WTC11 (cell line): ENCODE measurements around the gene MOB3B. TPM values are rescaled to one million over a fixed set of nuclear protein-coding genes. Genes with fewer than 3 reads are reported as not detected.

Experiments
- ATAC-seq: fragments of 200-7000 bp; cut with Tn5 transposase; 2 replicates; pipeline ENCODE4 v1.10.0; 2021; ENCODE audit warnings: mild to moderate bottlenecking, moderate library complexity
- CTCF ChIA-PET: fragments of 300-600 bp; sonication (Branson Sonifier 250); formaldehyde crosslinking; loops from one replicate; lab custom pipeline; 2021; ENCODE audit warnings: antibody characterized with exemption; lab: Charles Lee
- POLR2A ChIA-PET: fragments of 350-600 bp; sonication (Branson Sonifier 250); formaldehyde crosslinking; loops from one replicate; lab custom pipeline; 2021; ENCODE audit warnings: antibody characterized with exemption; lab: Charles Lee
- DNase-seq: peaks from one replicate; pipeline ENCODE4 v3.0.0; 2021; ENCODE audit warnings: low spot score
- H3K27ac Mint-ChIP-seq: 2 replicates; pipeline ENCODE4 v1.8.0; 2021; ENCODE audit warnings: mixed read lengths
- H3K27me3 Mint-ChIP-seq: 2 replicates; pipeline ENCODE4 v1.8.0; 2021; ENCODE audit warnings: low read depth, mild to moderate bottlenecking, moderate library complexity, mixed read lengths
- H3K36me3 Mint-ChIP-seq: 2 replicates; pipeline ENCODE4 v1.8.0; 2021; ENCODE audit warnings: mixed read lengths
- H3K4me1 Mint-ChIP-seq: 2 replicates; pipeline ENCODE4 v1.8.0; 2022; ENCODE audit warnings: mixed read lengths
- H3K4me3 Mint-ChIP-seq: 2 replicates; pipeline ENCODE4 v1.8.0; 2021; ENCODE audit warnings: mild to moderate bottlenecking, moderate library complexity, mixed read lengths
- H3K9me3 Mint-ChIP-seq: 2 replicates; pipeline ENCODE4 v1.8.0; 2021; ENCODE audit warnings: mixed read lengths
- ATF1 ChIP-seq: sonication (generic); formaldehyde crosslinking; IDR thresholded peaks from 2 replicates; pipeline ENCODE4 v1.8.1; 2023; ENCODE audit warnings: mild to moderate bottlenecking, moderate library complexity, missing genetic modification reagents
- CBFB ChIP-seq: sonication (generic); formaldehyde crosslinking; IDR thresholded peaks from 2 replicates; pipeline ENCODE4 v1.8.1; 2022; ENCODE audit warnings: mild to moderate bottlenecking, low read depth, missing genetic modification reagents
- ELF4 ChIP-seq: sonication (generic); formaldehyde crosslinking; IDR thresholded peaks from 2 replicates; pipeline ENCODE4 v1.8.1; 2022; ENCODE audit warnings: low read depth, mild to moderate bottlenecking, moderate library complexity, missing genetic modification reagents
- FOXK1 ChIP-seq: sonication (generic); formaldehyde crosslinking; IDR thresholded peaks from 2 replicates; pipeline ENCODE4 v1.8.0; 2022; ENCODE audit warnings: mild to moderate bottlenecking, moderate library complexity, missing genetic modification reagents
- FOXP1 ChIP-seq: sonication (generic); formaldehyde crosslinking; IDR thresholded peaks from 2 replicates; pipeline ENCODE4 v1.8.0; 2022; ENCODE audit warnings: missing genetic modification reagents, mild to moderate bottlenecking, moderate library complexity, borderline replicate concordance
- GABPB1 ChIP-seq: sonication (generic); formaldehyde crosslinking; IDR thresholded peaks from 2 replicates; pipeline ENCODE4 v1.8.1; 2023; ENCODE audit warnings: mild to moderate bottlenecking, missing genetic modification reagents
- JUN ChIP-seq: sonication (generic); formaldehyde crosslinking; IDR thresholded peaks from 2 replicates; pipeline ENCODE4 v1.8.0; 2023; ENCODE audit warnings: mild to moderate bottlenecking, missing genetic modification reagents
- RELA ChIP-seq: sonication (generic); formaldehyde crosslinking; IDR thresholded peaks from 2 replicates; pipeline ENCODE4 v1.8.1; 2022; ENCODE audit warnings: missing genetic modification reagents, mild to moderate bottlenecking, borderline replicate concordance
- SMAD4 ChIP-seq: sonication (generic); formaldehyde crosslinking; IDR thresholded peaks from 2 replicates; pipeline ENCODE4 v1.8.0; 2022; ENCODE audit warnings: mild to moderate bottlenecking, missing genetic modification reagents
- ZBTB21 ChIP-seq: sonication (generic); formaldehyde crosslinking; IDR thresholded peaks from 2 replicates; pipeline ENCODE4 v1.8.1; 2023; ENCODE audit warnings: mild to moderate bottlenecking, missing genetic modification reagents, borderline replicate concordance
- ZNF138 ChIP-seq: sonication (generic); formaldehyde crosslinking; conservative IDR thresholded peaks from 2 replicates; pipeline ENCODE4 v1.8.1; 2022; ENCODE audit warnings: mild to moderate bottlenecking, moderate library complexity, missing genetic modification reagents
- ZNF671 ChIP-seq: fragments of 250-450 bp; sonication (Bioruptor Pico); IDR thresholded peaks from 2 replicates; pipeline ENCODE4 v1.8.0; 2021; ENCODE audit warnings: mild to moderate bottlenecking
- total RNA-seq: library from RNA; stranded (reverse); gene quantifications from 3 replicates; pipeline ENCODE4 v1.2.3, GENCODE V29; 2021
- TF ChIP-seq, protein P1 (sequence below): sonication (generic); formaldehyde crosslinking; conservative IDR thresholded peaks from 2 replicates; pipeline ENCODE4 v1.8.1; 2023; ENCODE audit warnings: mild to moderate bottlenecking, low read depth, missing genetic modification reagents, moderate library complexity
- TF ChIP-seq, protein P2 (sequence below): sonication (generic); formaldehyde crosslinking; IDR thresholded peaks from 2 replicates; pipeline ENCODE4 v1.8.0; 2022; ENCODE audit warnings: mild to moderate bottlenecking, missing genetic modification reagents
- TF ChIP-seq, protein P3 (sequence below): sonication (generic); formaldehyde crosslinking; IDR thresholded peaks from 2 replicates; pipeline ENCODE4 v1.8.0; 2022; ENCODE audit warnings: mild to moderate bottlenecking, missing genetic modification reagents
- TF ChIP-seq, protein P4 (sequence below): fragments of 250-450 bp; sonication (Bioruptor Pico); conservative IDR thresholded peaks from 2 replicates; pipeline ENCODE4 v1.9.0; 2021; ENCODE audit warnings: mild to moderate bottlenecking
- TF ChIP-seq, protein P5 (sequence below): fragments of 250-450 bp; sonication (Bioruptor Pico); IDR thresholded peaks from 2 replicates; pipeline ENCODE4 v1.9.0; 2021; ENCODE audit warnings: moderate library complexity, mild to moderate bottlenecking, inconsistent platforms, borderline replicate concordance
- TF ChIP-seq, protein P6 (sequence below): fragments of 250-450 bp; sonication (Bioruptor Pico); IDR thresholded peaks from 2 replicates; pipeline ENCODE4 v1.8.0; 2021; ENCODE audit warnings: mild to moderate bottlenecking
- TF ChIP-seq, protein P7 (sequence below): sonication (generic); formaldehyde crosslinking; IDR thresholded peaks from 2 replicates; pipeline ENCODE4 v1.8.0; 2023; ENCODE audit warnings: missing genetic modification reagents

The MOB3B gene
- total RNA-seq, 1 experiment from 2014 or later = 25.1 TPM

DNA sequence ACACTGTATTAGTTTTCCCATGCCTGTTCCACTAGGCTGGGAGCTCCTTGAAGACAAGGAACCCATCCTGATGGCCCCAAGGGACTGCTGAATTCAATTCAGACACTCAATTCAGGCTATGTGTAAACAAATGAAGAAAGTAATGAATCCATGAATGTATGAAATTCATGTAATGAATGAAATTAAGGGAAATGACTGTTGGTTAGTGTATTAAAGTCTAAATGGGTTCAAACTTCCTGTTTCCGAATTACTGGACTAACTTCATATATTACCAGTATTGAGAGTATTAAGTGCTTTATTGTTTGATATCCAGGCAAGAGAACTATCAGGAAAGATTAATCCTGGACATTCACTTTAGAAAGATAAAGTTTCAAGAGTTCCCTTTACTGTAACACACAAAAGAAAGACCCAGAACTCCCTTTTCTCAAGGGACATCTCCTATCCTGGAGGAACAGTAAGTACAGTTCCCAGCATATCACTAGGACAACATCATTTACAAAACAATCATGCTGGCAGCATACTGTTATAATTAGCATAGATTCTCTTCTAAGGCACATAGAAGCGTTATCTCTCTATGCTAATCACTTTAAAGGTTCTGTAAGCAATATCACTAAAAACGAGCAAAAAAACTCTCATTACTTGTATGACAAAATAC, 34.0 kb downstream of the MOB3B start (continued):
- TF ChIP-seq, protein P1, sequence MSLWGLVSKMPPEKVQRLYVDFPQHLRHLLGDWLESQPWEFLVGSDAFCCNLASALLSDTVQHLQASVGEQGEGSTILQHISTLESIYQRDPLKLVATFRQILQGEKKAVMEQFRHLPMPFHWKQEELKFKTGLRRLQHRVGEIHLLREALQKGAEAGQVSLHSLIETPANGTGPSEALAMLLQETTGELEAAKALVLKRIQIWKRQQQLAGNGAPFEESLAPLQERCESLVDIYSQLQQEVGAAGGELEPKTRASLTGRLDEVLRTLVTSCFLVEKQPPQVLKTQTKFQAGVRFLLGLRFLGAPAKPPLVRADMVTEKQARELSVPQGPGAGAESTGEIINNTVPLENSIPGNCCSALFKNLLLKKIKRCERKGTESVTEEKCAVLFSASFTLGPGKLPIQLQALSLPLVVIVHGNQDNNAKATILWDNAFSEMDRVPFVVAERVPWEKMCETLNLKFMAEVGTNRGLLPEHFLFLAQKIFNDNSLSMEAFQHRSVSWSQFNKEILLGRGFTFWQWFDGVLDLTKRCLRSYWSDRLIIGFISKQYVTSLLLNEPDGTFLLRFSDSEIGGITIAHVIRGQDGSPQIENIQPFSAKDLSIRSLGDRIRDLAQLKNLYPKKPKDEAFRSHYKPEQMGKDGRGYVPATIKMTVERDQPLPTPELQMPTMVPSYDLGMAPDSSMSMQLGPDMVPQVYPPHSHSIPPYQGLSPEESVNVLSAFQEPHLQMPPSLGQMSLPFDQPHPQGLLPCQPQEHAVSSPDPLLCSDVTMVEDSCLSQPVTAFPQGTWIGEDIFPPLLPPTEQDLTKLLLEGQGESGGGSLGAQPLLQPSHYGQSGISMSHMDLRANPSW = no peak
- TF ChIP-seq JUN (no peak), FOXK1 (CRISPR knock-in tag) (no peak)
- TF ChIP-seq, protein P2, sequence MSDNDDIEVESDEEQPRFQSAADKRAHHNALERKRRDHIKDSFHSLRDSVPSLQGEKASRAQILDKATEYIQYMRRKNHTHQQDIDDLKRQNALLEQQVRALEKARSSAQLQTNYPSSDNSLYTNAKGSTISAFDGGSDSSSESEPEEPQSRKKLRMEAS (CRISPR knock-in tag) = no peak
- TF ChIP-seq, protein P3, sequence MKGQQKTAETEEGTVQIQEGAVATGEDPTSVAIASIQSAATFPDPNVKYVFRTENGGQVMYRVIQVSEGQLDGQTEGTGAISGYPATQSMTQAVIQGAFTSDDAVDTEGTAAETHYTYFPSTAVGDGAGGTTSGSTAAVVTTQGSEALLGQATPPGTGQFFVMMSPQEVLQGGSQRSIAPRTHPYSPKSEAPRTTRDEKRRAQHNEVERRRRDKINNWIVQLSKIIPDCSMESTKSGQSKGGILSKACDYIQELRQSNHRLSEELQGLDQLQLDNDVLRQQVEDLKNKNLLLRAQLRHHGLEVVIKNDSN (CRISPR knock-in tag) = no peak
- TF ChIP-seq, protein P4, sequence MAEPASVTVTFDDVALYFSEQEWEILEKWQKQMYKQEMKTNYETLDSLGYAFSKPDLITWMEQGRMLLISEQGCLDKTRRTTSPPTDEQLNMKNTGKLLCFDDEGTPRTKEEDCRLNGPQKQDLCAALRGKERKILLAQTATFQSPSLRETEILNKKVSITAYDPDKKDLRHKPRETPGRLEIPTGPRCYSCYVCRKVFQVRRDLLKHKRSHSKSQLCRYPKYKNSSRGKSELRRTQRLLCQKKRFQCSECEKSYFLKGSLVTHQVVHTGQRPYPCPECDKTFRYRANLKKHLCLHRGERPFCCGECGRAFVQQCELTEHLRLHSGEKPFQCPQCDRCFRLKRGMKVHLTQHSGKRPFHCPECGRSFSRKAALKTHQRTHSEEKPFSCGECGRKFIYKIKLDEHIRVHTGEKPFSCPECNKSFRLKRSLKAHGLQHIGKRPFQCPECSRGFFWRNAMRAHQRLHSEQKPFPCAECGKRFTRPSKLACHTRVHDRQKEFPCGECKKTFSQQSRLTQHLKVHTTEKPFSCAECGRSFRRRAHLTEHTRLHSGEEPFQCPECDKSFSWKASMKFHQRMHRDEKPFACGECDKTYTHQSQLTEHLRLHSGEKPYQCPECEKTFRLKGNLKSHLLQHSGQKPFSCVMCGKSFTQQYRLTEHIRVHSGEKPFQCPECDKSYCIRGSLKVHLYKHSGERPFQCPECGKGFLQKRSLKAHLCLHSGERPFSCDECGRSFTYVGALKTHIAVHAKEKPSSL (CRISPR knock-in tag) = no peak
- TF ChIP-seq, protein P5, sequence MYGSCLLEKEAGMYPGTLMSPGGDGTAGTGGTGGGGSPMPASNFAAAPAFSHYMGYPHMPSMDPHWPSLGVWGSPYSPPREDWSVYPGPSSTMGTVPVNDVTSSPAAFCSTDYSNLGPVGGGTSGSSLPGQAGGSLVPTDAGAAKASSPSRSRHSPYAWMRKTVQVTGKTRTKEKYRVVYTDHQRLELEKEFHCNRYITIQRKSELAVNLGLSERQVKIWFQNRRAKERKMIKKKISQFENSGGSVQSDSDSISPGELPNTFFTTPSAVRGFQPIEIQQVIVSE = no peak

DNA sequence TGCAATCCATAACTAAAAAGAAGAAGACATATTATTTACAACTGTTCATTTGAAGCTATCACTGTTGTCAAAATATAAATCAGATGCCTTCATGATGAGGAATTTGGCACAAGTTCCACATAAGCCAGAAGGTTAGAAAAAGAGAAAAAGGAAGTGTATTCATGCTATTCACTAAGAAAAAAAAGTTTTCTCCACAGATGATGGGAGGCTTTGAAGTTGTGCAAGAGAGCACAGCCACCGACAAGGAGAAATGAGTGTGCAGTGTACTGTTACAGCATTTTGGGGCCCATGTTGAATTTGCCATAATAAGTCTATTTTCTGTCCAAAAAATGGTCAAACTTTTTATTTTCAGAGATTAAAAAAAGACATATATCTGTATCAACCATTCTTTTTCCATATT, 38.5 kb downstream of the MOB3B start:
- TF ChIP-seq SMAD4 (CRISPR knock-in tag) = no peak
- no peak for TF ChIP-seq FOXK1 (CRISPR knock-in tag)
- TF ChIP-seq, protein P4 (CRISPR knock-in tag) = no peak
- TF ChIP-seq, protein P6, sequence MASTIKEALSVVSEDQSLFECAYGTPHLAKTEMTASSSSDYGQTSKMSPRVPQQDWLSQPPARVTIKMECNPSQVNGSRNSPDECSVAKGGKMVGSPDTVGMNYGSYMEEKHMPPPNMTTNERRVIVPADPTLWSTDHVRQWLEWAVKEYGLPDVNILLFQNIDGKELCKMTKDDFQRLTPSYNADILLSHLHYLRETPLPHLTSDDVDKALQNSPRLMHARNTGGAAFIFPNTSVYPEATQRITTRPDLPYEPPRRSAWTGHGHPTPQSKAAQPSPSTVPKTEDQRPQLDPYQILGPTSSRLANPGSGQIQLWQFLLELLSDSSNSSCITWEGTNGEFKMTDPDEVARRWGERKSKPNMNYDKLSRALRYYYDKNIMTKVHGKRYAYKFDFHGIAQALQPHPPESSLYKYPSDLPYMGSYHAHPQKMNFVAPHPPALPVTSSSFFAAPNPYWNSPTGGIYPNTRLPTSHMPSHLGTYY (CRISPR knock-in tag) = no peak
- no peak for TF ChIP-seq RELA (CRISPR knock-in tag)
- TF ChIP-seq FOXP1 = no peak
- TF ChIP-seq CBFB (CRISPR knock-in tag) = no peak
- TF ChIP-seq ATF1 (CRISPR knock-in tag) = no peak
- TF ChIP-seq, protein P7, sequence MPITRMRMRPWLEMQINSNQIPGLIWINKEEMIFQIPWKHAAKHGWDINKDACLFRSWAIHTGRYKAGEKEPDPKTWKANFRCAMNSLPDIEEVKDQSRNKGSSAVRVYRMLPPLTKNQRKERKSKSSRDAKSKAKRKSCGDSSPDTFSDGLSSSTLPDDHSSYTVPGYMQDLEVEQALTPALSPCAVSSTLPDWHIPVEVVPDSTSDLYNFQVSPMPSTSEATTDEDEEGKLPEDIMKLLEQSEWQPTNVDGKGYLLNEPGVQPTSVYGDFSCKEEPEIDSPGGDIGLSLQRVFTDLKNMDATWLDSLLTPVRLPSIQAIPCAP (CRISPR knock-in tag) = no peak
- no peak for TF ChIP-seq ZBTB21 (CRISPR knock-in tag)
- TF ChIP-seq ZNF671 (CRISPR knock-in tag) = no peak
- TF ChIP-seq ELF4 (CRISPR knock-in tag) = no peak
- no peak for TF ChIP-seq GABPB1 (CRISPR knock-in tag)
- no peak for TF ChIP-seq ZNF138 (CRISPR knock-in tag)
- TF ChIP-seq, all 79 proteins: peak for 0
- ChIA-PET CTCF (no interaction called here), POLR2A (no interaction called here)
- ATAC-seq (no peak), DNase-seq (no peak)
- H3K27me3 Mint-ChIP-seq = no peaks in the 10 kb centered on the region
- H3K36me3 Mint-ChIP-seq = peaks cover 34% of the 10 kb centered on the region
- H3K4me1 Mint-ChIP-seq = peaks cover 51% of the 10 kb centered on the region
- peaks cover 19% of the 10 kb centered on the region for H3K9me3 Mint-ChIP-seq
- H3K4me3 Mint-ChIP-seq = no peak overlapping the region
- no peak overlapping the region for H3K27ac Mint-ChIP-seq
